HepG2 (cell line): ENCODE measurements around the gene PDHX.

Experiments
- NR2C2 ChIP-seq: sonication (generic); formaldehyde crosslinking; IDR thresholded peaks from 2 replicates; pipeline ENCODE4 v1.4.0; 2020; ENCODE audit warnings: missing genetic modification reagents, mild to moderate bottlenecking, moderate library complexity, borderline replicate concordance
- STAT6 ChIP-seq: sonication (generic); formaldehyde crosslinking; IDR thresholded peaks from 2 replicates; pipeline ENCODE4 v1.4.0; 2020; ENCODE audit warnings: missing genetic modification reagents, mild to moderate bottlenecking, borderline replicate concordance
- ZNF30 ChIP-seq: sonication (generic); formaldehyde crosslinking; IDR thresholded peaks from 2 replicates; pipeline ENCODE4 v1.5.0; 2020; ENCODE audit warnings: mild to moderate bottlenecking, missing genetic modification reagents

DNA sequence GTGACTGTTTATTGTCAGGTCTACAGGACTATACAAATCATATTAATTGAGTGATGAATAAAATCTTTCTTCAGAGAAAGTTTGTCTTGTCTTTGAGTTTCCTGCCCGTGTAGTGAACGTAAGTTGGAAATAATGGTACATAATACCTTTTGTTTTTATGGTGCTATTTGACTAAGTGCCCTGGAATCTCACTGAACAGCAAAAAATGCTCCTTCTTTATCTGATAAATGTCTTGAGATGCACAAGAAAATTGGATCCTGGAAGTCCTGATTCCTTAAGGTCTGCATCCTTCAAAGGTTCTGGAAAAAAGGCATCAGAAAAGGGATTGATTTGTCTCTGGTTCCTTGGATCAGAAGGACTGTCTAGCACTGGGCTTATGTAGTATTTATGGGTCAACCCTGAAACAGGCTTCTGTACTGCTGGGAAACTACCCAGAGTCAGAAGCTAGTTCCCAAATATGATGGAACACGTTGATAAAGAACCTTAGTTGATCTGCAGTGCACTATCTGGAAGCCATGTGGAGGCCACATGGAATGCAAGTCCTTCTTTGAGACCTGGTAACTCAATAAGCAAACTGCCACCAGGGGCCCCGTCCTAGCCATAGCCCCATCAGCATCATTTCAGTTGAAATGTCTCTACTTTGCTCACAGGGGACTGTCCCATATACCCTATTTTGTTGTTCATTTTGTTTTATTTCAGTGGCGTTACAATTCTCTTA, 122.0 kb downstream of the PDHX start:
- TF ChIP-seq ZNF30 (CRISPR knock-in tag), result no peak
- TF ChIP-seq STAT6 (CRISPR knock-in tag), result no peak
- no peak for TF ChIP-seq NR2C2 (CRISPR knock-in tag)
